PC-9 (cell line): Measurements from ENCODE around the gene PLSCR2. TPM values are rescaled to one million over a fixed set of nuclear protein-coding genes. Genes with fewer than 3 reads are reported as not detected.
"Not testable (repeated sequence)": the region's sequence is repeated elsewhere in the genome, so short reads cannot be mapped to it uniquely, and the experiment has no call there.

ENCODE experiments used
- BruUV-seq: library from RNA; stranded (reverse); fragments of 400-500 nt; replicated peaks from 2 replicates; lab custom pipeline; 2021; lab: Mats Ljungman, UMichigan
- CTCF ChIA-PET: fragments of 300-600 bp; sonication (Branson Sonifier 250); formaldehyde crosslinking; loops from one replicate; lab custom pipeline; 2022; ENCODE audit warnings: antibody characterized with exemption; lab: Charles Lee
- POLR2A ChIA-PET: fragments of 300-600 bp; sonication (Branson Sonifier 250); formaldehyde crosslinking; loops from one replicate; lab custom pipeline; 2022; ENCODE audit warnings: antibody characterized with exemption; ENCODE audit not compliant: unreplicated experiment; lab: Charles Lee
- DNase-seq, 2 experiments: peaks; one replicate each; pipeline versions ENCODE4 v3.0.0 to v3.0.0-alpha.2; 2015 to 2022; ENCODE audit warnings: mixed read lengths in 1 of 2
- H2AFZ ChIP-seq: fragments of 200-600 bp; sonication (generic); 2 replicates; pipeline ENCODE4 v1.8.1; 2017; ENCODE audit warnings: antibody characterized with exemption
- H3F3A ChIP-seq: fragments of 200-600 bp; sonication (generic); 2 replicates; pipeline ENCODE4 v1.8.1; 2017; ENCODE audit warnings: antibody characterized with exemption, mild to moderate bottlenecking, low read depth; ENCODE audit not compliant: insufficient read depth
- H3K27ac ChIP-seq: fragments of 200-600 bp; sonication (generic); 2 replicates; pipeline ENCODE4 v1.6.1; 2016; ENCODE audit warnings: mixed run types
- H3K27me3 ChIP-seq: fragments of 200-600 bp; sonication (generic); 2 replicates; pipeline ENCODE4 v1.6.1; 2016; ENCODE audit warnings: low read depth, mixed run types; ENCODE audit not compliant: insufficient read depth
- H3K36me3 ChIP-seq: fragments of 200-600 bp; sonication (generic); 2 replicates; pipeline ENCODE4 v1.6.1; 2016; ENCODE audit warnings: low read depth, mixed run types
- H3K4me1 ChIP-seq: fragments of 200-600 bp; sonication (generic); replicated peaks from 2 replicates; pipeline ENCODE4 v1.6.1; 2016; ENCODE audit warnings: mixed run types; ENCODE audit not compliant: insufficient read depth
- H3K4me2 ChIP-seq: fragments of 200-600 bp; sonication (generic); 2 replicates; pipeline ENCODE4 v1.6.1; 2017; ENCODE audit warnings: mixed run types
- H3K4me3 ChIP-seq: fragments of 200-600 bp; sonication (generic); 2 replicates; pipeline ENCODE4 v1.6.1; 2016; ENCODE audit warnings: mixed run types
- H3K79me2 ChIP-seq: fragments of 200-600 bp; sonication (generic); 2 replicates; pipeline ENCODE4 v1.6.1; 2017; ENCODE audit warnings: low read depth, mixed run types
- H3K9me2 ChIP-seq: fragments of 200-600 bp; sonication (generic); 2 replicates; pipeline ENCODE4 v1.8.1; 2017; ENCODE audit warnings: mild to moderate bottlenecking; ENCODE audit not compliant: insufficient read depth
- H3K9me3 ChIP-seq: fragments of 200-600 bp; sonication (generic); 2 replicates; pipeline ENCODE4 v1.8.1; 2016; ENCODE audit warnings: low read depth; ENCODE audit not compliant: insufficient read depth
- H4K20me1 ChIP-seq: fragments of 200-600 bp; sonication (generic); 2 replicates; pipeline ENCODE4 v1.8.1; 2017; ENCODE audit not compliant: insufficient read depth
- EZH2 ChIP-seq: fragments of 200-600 bp; sonication (generic); IDR thresholded peaks from 2 replicates; pipeline ENCODE4 v1.8.0; 2017; ENCODE audit warnings: antibody characterized with exemption, low read depth
- intact Hi-C: fragments of 100-400 bp; cut with micrococcal nuclease; formaldehyde crosslinking; loops from one replicate; pipeline ENCODE4 v1.10.0; 2022; ENCODE audit not compliant: unreplicated experiment
- total RNA-seq: library from RNA; stranded (reverse); gene quantifications from 2 replicates; pipeline ENCODE4 v1.2.3, GENCODE V29; 2021
- TF ChIP-seq, protein P1 (sequence below): fragments of 200-600 bp; sonication (generic); conservative IDR thresholded peaks from 2 replicates; pipeline ENCODE4 v1.6.1; 2017; ENCODE audit warnings: mixed run types, antibody characterized with exemption, mild to moderate bottlenecking, moderate library complexity

PLSCR2 gene
- total RNA-seq, 1 experiment from 2014 or later = not detected

DNA sequence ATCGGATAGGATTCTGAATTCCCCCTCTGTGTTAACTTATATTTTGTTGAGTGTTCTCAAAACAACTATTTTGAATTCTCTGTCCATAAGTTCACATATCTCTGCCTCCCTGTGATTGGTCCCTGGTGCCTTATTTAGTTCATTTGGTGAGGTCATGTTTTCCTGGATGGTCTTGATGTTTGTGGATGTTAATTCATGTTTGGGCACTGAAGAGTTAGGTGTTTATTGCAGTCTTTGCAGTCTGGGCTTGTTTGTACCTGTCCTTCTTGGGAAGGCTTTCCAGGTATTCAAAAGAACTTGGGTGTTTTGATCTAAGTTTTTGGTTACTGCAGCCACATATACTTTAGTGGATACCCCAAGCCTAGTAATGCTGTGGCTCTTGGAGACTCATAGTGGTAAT lies 23.3 kb downstream of the PLSCR2 start:
- intact Hi-C loops = no loop called here
- no peak overlapping the region for H3K4me2 ChIP-seq
- H2AFZ ChIP-seq = no peak overlapping the region
- no peak for DNase-seq
- TF ChIP-seq, protein P1, sequence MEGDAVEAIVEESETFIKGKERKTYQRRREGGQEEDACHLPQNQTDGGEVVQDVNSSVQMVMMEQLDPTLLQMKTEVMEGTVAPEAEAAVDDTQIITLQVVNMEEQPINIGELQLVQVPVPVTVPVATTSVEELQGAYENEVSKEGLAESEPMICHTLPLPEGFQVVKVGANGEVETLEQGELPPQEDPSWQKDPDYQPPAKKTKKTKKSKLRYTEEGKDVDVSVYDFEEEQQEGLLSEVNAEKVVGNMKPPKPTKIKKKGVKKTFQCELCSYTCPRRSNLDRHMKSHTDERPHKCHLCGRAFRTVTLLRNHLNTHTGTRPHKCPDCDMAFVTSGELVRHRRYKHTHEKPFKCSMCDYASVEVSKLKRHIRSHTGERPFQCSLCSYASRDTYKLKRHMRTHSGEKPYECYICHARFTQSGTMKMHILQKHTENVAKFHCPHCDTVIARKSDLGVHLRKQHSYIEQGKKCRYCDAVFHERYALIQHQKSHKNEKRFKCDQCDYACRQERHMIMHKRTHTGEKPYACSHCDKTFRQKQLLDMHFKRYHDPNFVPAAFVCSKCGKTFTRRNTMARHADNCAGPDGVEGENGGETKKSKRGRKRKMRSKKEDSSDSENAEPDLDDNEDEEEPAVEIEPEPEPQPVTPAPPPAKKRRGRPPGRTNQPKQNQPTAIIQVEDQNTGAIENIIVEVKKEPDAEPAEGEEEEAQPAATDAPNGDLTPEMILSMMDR = no peak
- TF ChIP-seq EZH2 = no peak
- H3K4me3 ChIP-seq = no peak overlapping the region
- BruUV-seq = no TSS peak
- no peaks in the 10 kb centered on the region for H3F3A ChIP-seq
- H3K9me2 ChIP-seq = 0 out of 2 replicates have a peak, but pooled peaks cover 3% of the 10 kb centered on the region
- ChIA-PET CTCF (no interaction called here), POLR2A (no interaction called here)
- no peaks in the 10 kb centered on the region for H3K9me3 ChIP-seq
- no peaks in the 10 kb centered on the region for H4K20me1 ChIP-seq
- no peaks in the 10 kb centered on the region for H3K27me3 ChIP-seq
- H3K27ac ChIP-seq = no peak overlapping the region
- H3K79me2 ChIP-seq = no peaks in the 10 kb centered on the region
- H3K36me3 ChIP-seq = no peaks in the 10 kb centered on the region
- no peaks in the 10 kb centered on the region for H3K4me1 ChIP-seq

DNA sequence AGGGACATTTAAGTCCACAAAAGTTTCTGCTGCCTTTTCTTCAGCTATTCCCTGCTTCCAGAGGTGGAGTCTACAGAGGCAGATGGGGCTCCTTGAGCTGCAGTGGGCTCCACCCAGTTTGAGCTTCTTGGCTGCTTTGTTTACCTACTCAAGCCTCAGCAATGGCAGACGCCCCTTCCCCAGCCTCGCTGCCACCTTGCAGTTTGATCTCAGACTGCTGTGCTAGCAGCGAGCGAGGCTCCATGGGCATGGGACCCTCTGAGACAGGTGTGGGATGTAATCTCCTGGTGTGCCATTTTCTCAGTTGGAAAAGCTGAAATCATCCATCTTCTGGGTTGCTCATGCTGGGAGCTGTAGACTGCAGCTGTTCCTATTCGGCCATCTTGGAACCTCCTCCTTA lies 29.1 kb downstream of the PLSCR2 start:
- POLR2A ChIA-PET, H2AFZ ChIP-seq, H3K9me3 ChIP-seq, H3K4me3 ChIP-seq, H3K79me2 ChIP-seq, H3K4me1 ChIP-seq, DNase-seq, BruUV-seq, H3K36me3 ChIP-seq, H3K27ac ChIP-seq, H4K20me1 ChIP-seq, H3K4me2 ChIP-seq, intact Hi-C loops, H3K27me3 ChIP-seq, H3K9me2 ChIP-seq, H3F3A ChIP-seq, CTCF ChIA-PET: not testable (repeated sequence)

DNA sequence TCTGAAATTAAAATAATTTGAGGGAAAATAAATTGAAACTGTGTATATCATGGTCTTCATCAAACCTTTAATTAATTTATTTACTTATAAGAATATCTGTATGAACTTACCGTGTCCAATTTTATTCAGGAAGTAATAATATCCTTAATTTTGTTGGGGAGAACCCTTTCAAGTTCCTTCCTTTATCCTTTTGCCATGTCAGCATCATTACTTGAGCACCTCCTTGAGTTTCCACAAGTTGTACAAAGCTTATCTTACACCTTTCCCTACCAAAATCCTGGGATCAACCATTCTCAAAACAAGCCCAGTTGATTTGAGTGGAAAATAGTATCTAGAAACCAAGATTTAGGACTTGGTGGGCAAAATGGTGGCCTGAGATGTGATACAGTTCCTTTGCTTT lies 37.3 kb downstream of the PLSCR2 start:
- Histone ChIP-seq H3K79me2 (no peaks in the 10 kb centered on the region), H3K36me3 (no peaks in the 10 kb centered on the region), H3K27ac (no peak overlapping the region), H3K4me2 (no peak overlapping the region), H3K4me3 (no peak overlapping the region), H3K4me1 (no peaks in the 10 kb centered on the region), H3F3A (no peaks in the 10 kb centered on the region), H3K27me3 (no peaks in the 10 kb centered on the region), H3K9me3 (no peaks in the 10 kb centered on the region), H3K9me2 (peaks cover 4% of the 10 kb centered on the region; the same call in 1 of the 2 replicates), H2AFZ (no peak overlapping the region), H4K20me1 (no peaks in the 10 kb centered on the region)
- BruUV-seq = no TSS peak
- ChIA-PET POLR2A (no interaction called here), CTCF (no interaction called here)
- TF ChIP-seq EZH2 = no peak
- TF ChIP-seq, protein P1 = no peak
- intact Hi-C loops = no loop called here
- DNase-seq = no peak

DNA sequence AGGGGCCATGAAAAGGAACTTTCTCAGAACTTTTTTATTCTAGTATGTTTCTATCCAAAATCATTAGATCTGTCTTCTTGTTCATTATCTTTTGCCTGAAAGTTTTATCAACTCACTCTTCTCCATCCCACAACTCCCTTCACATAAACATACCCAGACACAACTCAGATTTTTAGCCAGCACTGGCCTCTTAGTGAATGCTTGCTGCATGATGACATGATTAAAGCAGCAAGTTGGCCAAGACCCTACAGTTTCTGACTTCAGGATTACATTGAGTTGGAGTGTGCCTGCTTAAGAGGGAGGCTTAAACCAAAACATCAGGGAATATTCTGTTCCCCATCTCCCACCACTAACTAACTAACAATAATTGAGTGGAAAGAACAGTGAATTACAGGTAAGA lies 38.1 kb downstream of the PLSCR2 start:
- Histone ChIP-seq H3K27me3 (no peaks in the 10 kb centered on the region), H3K27ac (no peak overlapping the region), H3K4me1 (no peaks in the 10 kb centered on the region), H3F3A (no peaks in the 10 kb centered on the region), H3K9me3 (no peaks in the 10 kb centered on the region), H3K36me3 (no peaks in the 10 kb centered on the region), H3K9me2 (peaks cover 4% of the 10 kb centered on the region; the same call in 1 of the 2 replicates), H4K20me1 (no peaks in the 10 kb centered on the region), H3K4me2 (no peak overlapping the region), H3K79me2 (no peaks in the 10 kb centered on the region), H2AFZ (no peak overlapping the region), H3K4me3 (no peak overlapping the region)
- DNase-seq = no peak
- no TSS peak for BruUV-seq
- intact Hi-C loops = no loop called here
- TF ChIP-seq, protein P1 = no peak
- ChIA-PET CTCF (no interaction called here), POLR2A (no interaction called here)
